SIG-M5 (cell line): ENCODE results near the gene SBF2.
"Not testable (repeated sequence)": the region's sequence is repeated elsewhere in the genome, so short reads cannot be mapped to it uniquely, and the experiment has no call there.

ENCODE experiments used
- DNase-seq: peaks from one replicate; lab custom pipeline; 2025; lab: John Stamatoyannopoulos, UW

Gene SBF2

DNA sequence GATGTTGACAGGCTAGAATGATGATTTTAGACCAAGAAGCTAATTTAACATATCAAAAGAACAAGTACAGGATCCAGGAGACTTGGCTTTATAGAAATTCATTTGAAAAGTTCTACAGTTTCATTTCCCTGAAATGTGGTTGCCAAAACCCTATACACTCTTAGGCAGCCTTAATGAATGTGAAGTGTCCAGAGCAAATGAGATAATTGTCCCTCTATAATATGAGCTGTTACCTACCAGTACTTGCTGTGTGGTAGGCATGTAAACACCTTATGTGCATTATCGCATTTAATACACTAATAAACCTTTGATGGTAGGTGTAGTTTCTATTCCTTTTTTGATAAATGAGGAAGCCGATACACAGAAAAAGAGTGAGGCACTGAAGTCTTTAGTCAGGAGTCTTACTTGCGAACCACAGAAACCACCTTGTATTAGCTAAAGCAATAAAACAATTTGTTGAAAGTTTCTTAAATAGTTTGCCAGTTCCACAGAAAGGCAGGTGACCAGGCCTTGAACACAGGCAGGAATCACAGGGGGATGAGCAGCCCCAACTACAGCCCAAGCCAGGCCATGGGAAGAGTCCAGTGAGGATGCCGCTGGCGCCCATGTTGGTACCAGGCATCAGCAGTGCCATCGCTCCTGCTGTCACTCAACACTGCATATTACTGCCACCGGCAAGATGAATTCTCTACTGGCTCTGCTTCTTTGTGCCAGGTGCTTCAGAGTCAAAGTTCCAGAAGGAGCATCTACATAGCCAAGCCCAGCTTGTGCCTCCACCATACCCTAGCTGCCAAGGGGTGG, 548.4 kb downstream of the SBF2 start:
- peak; percentile 7 for DNase-seq

DNA sequence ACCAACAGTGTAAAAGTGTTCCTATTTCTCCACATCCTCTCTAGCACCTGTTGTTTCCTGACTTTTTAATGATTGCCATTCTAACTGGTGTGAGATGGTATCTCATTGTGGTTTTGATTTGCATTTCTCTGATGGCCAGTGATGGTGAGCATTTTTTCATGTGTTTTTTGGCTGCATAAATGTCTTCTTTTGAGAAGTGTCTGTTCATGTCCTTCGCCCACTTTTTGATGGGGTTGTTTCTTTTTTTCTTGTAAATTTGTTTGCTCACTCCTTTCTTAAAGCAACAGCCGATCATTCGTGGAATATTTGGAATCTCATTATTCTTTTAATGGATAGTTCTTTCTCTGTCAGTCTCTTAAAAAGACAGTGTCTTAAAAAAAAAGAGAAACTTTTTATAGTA, 550.5 kb downstream of the SBF2 start:
- not testable (repeated sequence) for DNase-seq

GRCh38 chr11:9741260-9741659, 552.8 kb downstream of the SBF2 start:
- no peak for DNase-seq

- DNase-seq, result no peak
Observed at GRCh38 chr11:9740202-9740883, 553.7 kb downstream of the SBF2 start.

- no peak for DNase-seq
Observed at GRCh38 chr11:9739123-9739900, 554.7 kb downstream of the SBF2 start.

GRCh38 chr11:9738707-9739106, 555.3 kb downstream of the SBF2 start:
- no peak for DNase-seq

GRCh38 chr11:9738116-9738515, 555.9 kb downstream of the SBF2 start:
- DNase-seq, result no peak

DNA sequence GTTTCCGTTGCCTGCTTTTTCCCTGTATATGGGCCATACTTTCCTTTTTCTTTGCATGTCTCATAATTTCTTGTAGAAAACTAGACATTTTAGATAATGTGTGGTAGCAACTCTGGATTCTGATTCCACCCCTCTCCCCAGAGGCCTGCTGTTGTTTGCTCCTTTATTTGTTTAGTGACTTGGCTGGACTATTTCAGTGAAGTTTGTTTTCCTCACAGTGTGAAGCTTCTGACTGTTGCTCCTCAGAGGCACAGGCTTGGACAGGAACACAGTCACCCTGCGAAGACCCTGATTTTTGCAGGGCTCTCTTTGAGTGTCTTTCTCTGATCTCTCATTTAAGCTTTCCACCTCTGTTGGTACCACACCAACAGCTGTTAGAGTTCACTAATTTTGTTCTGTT, 557.7 kb downstream of the SBF2 start:
- no peak for DNase-seq

DNA sequence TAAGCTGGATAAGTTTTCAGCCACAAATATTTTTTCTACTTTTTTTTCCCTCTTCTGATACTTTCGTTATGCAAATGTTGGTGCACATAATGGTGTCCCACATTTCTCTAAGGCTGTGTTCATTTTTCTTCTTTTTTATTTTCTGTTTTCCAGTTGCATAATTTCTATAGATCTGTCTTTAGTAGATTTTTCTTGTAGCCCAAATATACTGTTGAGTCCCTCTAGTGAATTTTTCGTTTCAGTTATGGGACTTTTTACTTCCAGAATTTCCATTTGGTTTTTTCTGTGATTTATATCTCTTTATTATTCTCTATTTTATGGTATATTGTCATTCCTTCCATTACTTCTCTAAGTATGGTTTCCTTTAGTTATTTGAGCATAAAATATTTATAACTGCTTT, 558.1 kb downstream of the SBF2 start:
- no peak for DNase-seq

DNA sequence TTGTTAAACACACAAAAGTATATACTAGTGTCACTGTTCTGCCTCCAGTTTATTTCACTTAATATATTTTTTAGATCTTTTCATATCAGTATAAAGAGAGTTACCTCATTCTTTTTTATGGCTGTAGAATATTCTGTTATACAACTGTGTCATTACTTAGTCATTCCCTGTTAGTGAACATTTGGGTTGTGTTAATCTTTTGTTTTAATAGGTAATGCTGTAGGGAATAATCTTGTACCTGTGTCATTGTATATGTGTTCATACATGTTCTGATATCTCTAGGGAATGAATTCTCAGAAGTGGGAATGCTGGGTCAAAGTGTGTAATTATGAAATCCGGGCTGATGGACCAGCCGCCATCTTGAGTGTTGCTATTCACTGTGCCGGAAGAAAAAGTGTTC, 558.8 kb downstream of the SBF2 start:
- DNase-seq, result no peak

- no peak for DNase-seq
Observed at GRCh38 chr11:9733212-9733611, 560.8 kb downstream of the SBF2 start.

DNA sequence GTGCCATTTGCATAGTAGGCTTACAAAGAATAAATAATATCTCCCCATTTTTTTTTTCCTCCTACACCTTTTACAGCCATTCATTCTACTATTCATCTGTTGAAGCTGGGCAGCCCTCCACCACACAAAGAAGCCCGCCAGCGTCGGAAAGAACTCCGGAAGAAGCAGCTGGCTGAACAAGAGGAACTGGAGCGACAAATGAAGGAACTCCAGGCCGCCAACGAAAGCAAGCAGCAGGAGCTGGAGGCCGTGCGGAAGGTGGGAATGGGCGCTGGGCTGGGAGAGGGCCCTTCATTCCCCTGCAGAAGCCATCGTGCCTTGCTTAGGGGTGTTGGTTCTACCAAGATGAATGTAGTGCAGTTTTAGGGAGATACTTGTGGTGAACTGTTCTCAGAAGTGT, 561.6 kb downstream of the SBF2 start:
- no peak for DNase-seq

GRCh38 chr11:9731256-9731655, 562.8 kb downstream of the SBF2 start:
- DNase-seq, result no peak
